CD8-positive, alpha-beta memory T cell (primary cell): ENCODE measurements around the gene PCSK2. TPM values are rescaled to one million over a fixed set of nuclear protein-coding genes. Genes with fewer than 3 reads are reported as not detected.

Source experiments
- CTCF ChIA-PET: fragments of 350-600 bp; sonication (Branson Sonifier 250); formaldehyde crosslinking; loops from one replicate; lab custom pipeline; 2021; ENCODE audit warnings: antibody characterized with exemption; lab: Charles Lee
- POLR2A ChIA-PET: fragments of 350-600 bp; sonication (Branson Sonifier 250); formaldehyde crosslinking; loops from one replicate; lab custom pipeline; 2021; ENCODE audit warnings: antibody characterized with exemption; lab: Charles Lee
- DNase-seq, 5 donors: peaks; one replicate each; pipeline versions ENCODE4 v3.0.0 to v3.0.0-alpha.2; 2020 to 2022; ENCODE audit warnings: mixed read lengths in 1 of 5
- H3K27ac ChIP-seq: one replicate; pipeline ENCODE4 v1.7.0; 2013; ENCODE audit warnings: low read depth, mild to moderate bottlenecking, low read length, moderate library complexity
- H3K27me3 ChIP-seq: 2 replicates; pipeline ENCODE4 v1.7.0; 2013; ENCODE audit warnings: low read length, mild to moderate bottlenecking; ENCODE audit not compliant: insufficient read depth, poor library complexity, severe bottlenecking
- H3K36me3 ChIP-seq: 2 replicates; pipeline ENCODE4 v1.7.0; 2013; ENCODE audit warnings: mild to moderate bottlenecking, low read length, moderate library complexity; ENCODE audit not compliant: insufficient read depth
- H3K4me1 ChIP-seq: 2 replicates; pipeline ENCODE4 v1.7.0; 2013; ENCODE audit warnings: mild to moderate bottlenecking, low read length, moderate library complexity; ENCODE audit not compliant: insufficient read depth
- H3K4me3 ChIP-seq: 2 replicates; pipeline ENCODE4 v1.7.0; 2013; ENCODE audit warnings: mild to moderate bottlenecking, low read length
- H3K9me3 ChIP-seq: 2 replicates; pipeline ENCODE4 v1.7.0; 2013; ENCODE audit warnings: mild to moderate bottlenecking, low read length
- H3K27ac Mint-ChIP-seq, 8 donors: one replicate each; pipeline ENCODE4 v1.8.0; 2020 to 2021; ENCODE audit warnings: mixed read lengths in 8 of 8, mild to moderate bottlenecking in 6 of 8, inconsistent platforms in 3 of 8, moderate library complexity in 3 of 8
- H3K27me3 Mint-ChIP-seq, 2 donors: one replicate each; pipeline ENCODE4 v1.8.0; 2020 to 2021; ENCODE audit warnings: mixed read lengths in 2 of 2, mild to moderate bottlenecking in 1 of 2, moderate library complexity in 1 of 2
- H3K36me3 Mint-ChIP-seq, 3 donors: one replicate each; pipeline ENCODE4 v1.8.0; 2020 to 2021; ENCODE audit warnings: mixed read lengths in 3 of 3, inconsistent platforms in 1 of 3, mild to moderate bottlenecking in 1 of 3
- H3K4me1 Mint-ChIP-seq, 3 donors: one replicate each; pipeline ENCODE4 v1.8.0; 2020 to 2021; ENCODE audit warnings: mixed read lengths in 3 of 3, inconsistent platforms in 1 of 3, mild to moderate bottlenecking in 1 of 3
- H3K4me3 Mint-ChIP-seq, 7 donors: one replicate each; pipeline ENCODE4 v1.8.0; 2020 to 2021; ENCODE audit warnings: mixed read lengths in 7 of 7, mild to moderate bottlenecking in 6 of 7, moderate library complexity in 4 of 7, inconsistent platforms in 2 of 7
- H3K9me3 Mint-ChIP-seq, 5 donors: one replicate each; pipeline ENCODE4 v1.8.0; 2020 to 2022; ENCODE audit warnings: mixed read lengths in 5 of 5, mild to moderate bottlenecking in 3 of 5, moderate library complexity in 2 of 5, inconsistent platforms in 1 of 5
- polyA plus RNA-seq: library from polyadenylated mRNA; unstranded; fragments of 300-500 nt; fragmentation: Illumina TruSeq; gene quantifications from one replicate; pipeline ENCODE4 v1.2.3, GENCODE V29; 2021
- total RNA-seq, 2 experiments: library from RNA; stranded (reverse); gene quantifications; one replicate each; pipeline ENCODE4 v1.2.3, GENCODE V29; 2021

Gene PCSK2
- total and polyA plus RNA-seq, 3 experiments from 2014 or later, result not detected

DNA sequence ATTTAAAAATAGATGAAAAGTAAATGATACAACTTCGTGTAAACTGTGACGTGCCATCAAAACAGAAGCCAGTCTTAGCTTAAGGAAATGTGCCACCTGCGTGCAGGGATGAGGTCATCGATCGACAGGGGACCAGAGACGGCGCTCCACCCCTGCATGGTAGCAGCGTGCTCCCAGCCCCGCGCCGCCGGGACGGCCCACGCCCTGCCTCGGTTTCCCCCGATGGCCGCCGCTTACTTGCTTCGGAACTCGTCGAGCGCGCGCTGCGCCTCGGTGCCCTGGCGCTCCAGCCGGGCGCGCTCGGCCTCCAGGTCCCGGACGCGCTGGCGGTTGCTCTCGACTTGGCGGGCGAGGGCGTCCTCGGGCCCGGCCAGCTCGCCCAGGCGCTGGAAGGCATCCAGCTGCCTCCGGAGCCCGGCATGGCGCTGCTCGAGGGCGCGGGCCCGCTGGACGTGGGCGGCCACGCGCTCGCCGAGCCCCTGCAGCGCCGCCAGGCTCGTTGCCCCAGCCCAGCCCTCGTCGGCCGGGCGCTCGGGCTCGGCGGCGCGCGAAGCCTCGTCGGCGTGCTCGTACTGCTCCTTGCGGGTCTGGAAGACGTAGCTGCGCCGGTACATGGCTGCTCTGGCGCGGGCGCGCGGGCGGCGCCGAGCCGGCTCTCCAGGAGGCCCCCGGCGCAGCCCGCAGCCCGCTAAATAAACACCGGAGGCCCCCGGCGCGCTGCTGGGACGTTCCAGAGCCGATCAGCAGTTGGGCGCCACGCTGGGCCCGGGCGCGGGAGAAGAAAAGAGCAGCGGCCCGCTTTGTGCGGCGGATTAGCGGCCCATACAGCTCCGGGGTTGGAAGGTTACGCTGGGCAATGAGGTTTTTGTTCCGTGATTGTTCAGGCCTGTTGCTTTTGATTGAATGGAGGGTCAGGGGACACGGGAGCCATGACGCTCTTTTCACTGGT, 304.1 kb downstream of the PCSK2 start, which contains the start of gene BFSP1:
Gene BFSP1 (minus strand): TSS at position 664 of the 949 bp plus-strand sequence. CDS start 50 bp downstream, at position 614.
- Histone ChIP-seq H3K27ac (peak within 1 kb of the TSS; percentile 38), H3K4me1 (peaks cover 4% of the 10 kb centered on the region), H3K36me3 (no peaks in the 10 kb centered on the region), H3K27me3 (no peaks in the 10 kb centered on the region), H3K4me3 (peak within 1 kb of the TSS; percentile 47), H3K9me3 (no peaks in the 10 kb centered on the region)
- peak within 1 kb of the TSS in 5 of 8 donors; percentile 78 to 87 (median 81) for H3K27ac Mint-ChIP-seq
- CTCF ChIA-PET, result interaction anchor here (0.7 to 1.2 kb wide), 3 partner anchors 26 to 84 kb away, joined by 3 to 6 read pairs (median 3); no protein-coding TSS in a partner anchor
- H3K36me3 Mint-ChIP-seq, result no peaks in the 10 kb centered on the region
- POLR2A ChIA-PET, result interaction anchor here (0.7 to 1.5 kb wide), 4 partner anchors 40 to 977 kb away, joined by 3 to 6 read pairs (median 4); partner anchors contain the start of genes RRBP1 and SEC23B
- DNase-seq, result peak in 3 of 5 donors; percentile 16 to 55 (median 31)
- H3K4me3 Mint-ChIP-seq, result peak within 1 kb of the TSS; percentile 83 to 95 (median 88)
- H3K4me1 Mint-ChIP-seq, result peaks cover 11 to 21% (median 18%) of the 10 kb centered on the region in 3 donors
- no peaks in the 10 kb centered on the region for H3K9me3 Mint-ChIP-seq
- peaks cover 5 to 10% of the 10 kb centered on the region in 2 donors for H3K27me3 Mint-ChIP-seq

DNA sequence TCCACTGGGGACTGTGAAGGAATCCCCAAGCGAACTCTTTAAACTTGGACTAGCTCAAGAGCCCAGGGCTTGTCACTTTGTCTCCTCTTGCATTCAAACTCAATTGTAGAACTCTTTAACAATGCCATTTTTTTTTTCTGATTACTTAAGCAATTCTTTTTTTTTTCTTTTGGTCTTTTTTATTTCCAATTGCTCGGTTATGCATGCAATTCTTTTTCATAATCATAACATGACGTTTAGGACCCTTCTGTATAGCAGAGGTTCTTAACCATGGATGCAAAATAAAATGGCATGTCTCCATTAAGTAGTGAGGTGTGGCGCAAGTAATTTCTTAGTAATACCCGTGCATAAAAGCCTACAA, 304.8 kb downstream of the PCSK2 start:
- H3K4me1 ChIP-seq, result peaks cover 4% of the 10 kb centered on the region
- H3K27me3 ChIP-seq, result no peaks in the 10 kb centered on the region
- H3K27me3 Mint-ChIP-seq, result peaks cover 6 to 10% of the 10 kb centered on the region in 2 donors
- peak overlapping the region; percentile 47 for H3K4me3 ChIP-seq
- peaks cover 12 to 21% (median 18%) of the 10 kb centered on the region in 3 donors for H3K4me1 Mint-ChIP-seq
- peak overlapping the region in 5 of 8 donors; percentile 78 to 87 (median 81) for H3K27ac Mint-ChIP-seq
- H3K4me3 Mint-ChIP-seq, result peak overlapping the region; percentile 83 to 95 (median 88)
- no peaks in the 10 kb centered on the region for H3K9me3 ChIP-seq
- no peaks in the 10 kb centered on the region for H3K36me3 ChIP-seq
- no peaks in the 10 kb centered on the region for H3K36me3 Mint-ChIP-seq
- DNase-seq, result no peak
- CTCF ChIA-PET, result interaction anchor here (1.2 kb wide), 2 partner anchors 27 to 84 kb away, joined by 3 to 6 read pairs; no protein-coding TSS in a partner anchor
- no peaks in the 10 kb centered on the region for H3K9me3 Mint-ChIP-seq
- no peak overlapping the region for H3K27ac ChIP-seq
- POLR2A ChIA-PET, result interaction anchor here (0.7 to 1.5 kb wide), 3 partner anchors 39 to 976 kb away, joined by 3 to 6 read pairs (median 4); partner anchors contain the start of genes RRBP1 and SEC23B

DNA sequence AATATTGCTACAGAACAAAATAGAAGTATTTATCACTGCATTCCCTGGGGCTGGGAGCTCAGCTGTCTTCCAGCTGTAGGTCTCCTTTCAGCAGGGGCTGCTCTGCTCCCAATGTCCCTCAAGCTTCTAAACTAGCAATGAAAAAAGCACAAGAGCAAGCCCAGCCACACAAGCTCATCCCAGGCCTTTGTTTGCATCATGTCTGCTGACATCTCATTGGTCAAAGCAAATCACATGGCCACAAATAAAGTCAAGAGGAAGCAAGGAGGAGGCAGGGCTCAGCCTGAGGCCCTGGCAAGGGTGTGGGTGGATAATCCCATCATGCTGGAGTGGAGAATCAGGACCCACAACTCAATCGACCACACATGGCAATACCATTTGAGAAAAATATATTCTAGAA, 306.6 kb downstream of the PCSK2 start:
- no peaks in the 10 kb centered on the region for H3K36me3 Mint-ChIP-seq
- ChIA-PET CTCF (interaction anchor here (1.3 to 1.7 kb wide), 2 partner anchors 28 to 149 kb away, joined by 3 to 8 read pairs; no protein-coding TSS in a partner anchor), POLR2A (no interaction called here)
- DNase-seq, result no peak
- H3K4me1 Mint-ChIP-seq, result peaks cover 18 to 26% (median 18%) of the 10 kb centered on the region in 3 donors
- H3K27me3 ChIP-seq, result peaks cover 8% of the 10 kb centered on the region
- H3K27me3 Mint-ChIP-seq, result peaks cover 8 to 25% of the 10 kb centered on the region in 2 donors
- H3K9me3 ChIP-seq, result no peaks in the 10 kb centered on the region
- no peaks in the 10 kb centered on the region for H3K9me3 Mint-ChIP-seq
- no peak overlapping the region for H3K27ac ChIP-seq
- H3K27ac Mint-ChIP-seq, result no peak overlapping the region
- H3K4me3 ChIP-seq, result no peak overlapping the region
- H3K4me1 ChIP-seq, result peaks cover 11% of the 10 kb centered on the region
- no peaks in the 10 kb centered on the region for H3K36me3 ChIP-seq
- peak overlapping the region in 1 of 7 donors; percentile 56 for H3K4me3 Mint-ChIP-seq

DNA sequence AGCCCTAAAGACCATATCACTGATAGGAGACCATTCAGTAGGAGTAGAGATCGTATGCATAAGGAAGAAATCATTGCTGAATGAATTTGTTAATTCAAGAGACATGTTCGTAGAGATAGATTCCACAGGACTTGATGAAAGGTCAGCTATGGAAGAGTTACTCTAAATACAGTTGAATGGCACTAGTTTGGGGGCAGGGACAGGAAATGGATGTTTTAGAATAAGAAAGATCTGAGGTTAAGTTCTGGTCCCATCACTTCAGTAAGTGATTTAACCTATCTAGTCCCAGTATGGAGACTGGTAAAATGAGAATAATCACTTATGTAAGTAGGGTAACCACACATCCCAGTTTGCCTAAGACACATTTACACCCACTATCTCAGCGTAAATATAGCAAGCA, 307.2 kb downstream of the PCSK2 start:
- peaks cover 10 to 30% of the 10 kb centered on the region in 2 donors for H3K27me3 Mint-ChIP-seq
- ChIA-PET POLR2A (no interaction called here), CTCF (interaction anchor here (1.3 kb wide), 1 partner anchor 149 kb away, joined by 3 read pairs; no protein-coding TSS in a partner anchor)
- H3K9me3 Mint-ChIP-seq, result no peaks in the 10 kb centered on the region
- Histone ChIP-seq H3K27ac (no peak overlapping the region), H3K36me3 (no peaks in the 10 kb centered on the region), H3K27me3 (peaks cover 8% of the 10 kb centered on the region), H3K4me1 (peaks cover 11% of the 10 kb centered on the region), H3K9me3 (no peaks in the 10 kb centered on the region), H3K4me3 (no peak overlapping the region)
- no peak overlapping the region for H3K4me3 Mint-ChIP-seq
- H3K27ac Mint-ChIP-seq, result no peak overlapping the region
- peaks cover 18 to 26% (median 18%) of the 10 kb centered on the region in 3 donors for H3K4me1 Mint-ChIP-seq
- DNase-seq, result no peak
- H3K36me3 Mint-ChIP-seq, result no peaks in the 10 kb centered on the region
